CD1c-positive myeloid dendritic cell (primary cell): ENCODE results near the gene PRKCG.

Source experiments
- DNase-seq: peaks from one replicate; pipeline ENCODE4 v3.0.0-alpha.2; 2016; ENCODE audit errors: extremely low spot score

Gene PRKCG

DNA sequence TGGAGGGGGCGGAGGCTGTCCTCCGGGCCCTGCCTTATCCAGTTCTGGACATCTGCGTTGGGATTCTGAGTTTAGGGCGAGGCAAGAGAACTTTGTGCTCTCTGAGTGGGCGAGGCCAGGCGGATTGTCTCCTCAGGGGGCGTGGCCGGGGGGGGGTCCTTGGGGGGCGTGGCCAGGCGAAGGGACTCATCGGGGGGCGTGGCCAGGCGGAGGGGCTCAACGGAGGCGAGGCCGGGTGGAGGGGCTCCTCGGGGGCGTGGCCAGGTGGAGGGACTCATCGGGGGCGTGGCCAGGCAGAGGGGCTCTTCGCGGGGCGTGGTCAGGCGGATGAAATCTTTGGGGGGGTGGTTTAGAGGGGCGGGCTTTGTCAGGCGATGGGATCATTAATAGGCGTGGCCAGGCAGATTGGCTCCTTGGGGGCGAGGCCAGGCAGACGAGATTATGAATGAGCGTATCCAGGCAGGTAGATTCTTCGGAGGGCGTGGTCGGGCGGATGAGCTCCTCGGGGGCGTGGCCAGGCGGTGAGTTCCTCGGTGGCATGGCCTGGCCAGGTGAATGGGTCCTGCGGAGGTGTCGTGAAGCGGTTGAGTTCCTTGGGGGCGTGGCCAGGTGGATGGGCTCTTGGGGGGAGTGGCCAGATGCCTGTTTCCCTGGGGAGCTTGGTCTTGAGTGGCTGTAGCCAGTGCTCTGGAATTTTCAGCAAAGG lies 16.8 kb downstream of the PRKCG start:
- no peak for DNase-seq

DNA sequence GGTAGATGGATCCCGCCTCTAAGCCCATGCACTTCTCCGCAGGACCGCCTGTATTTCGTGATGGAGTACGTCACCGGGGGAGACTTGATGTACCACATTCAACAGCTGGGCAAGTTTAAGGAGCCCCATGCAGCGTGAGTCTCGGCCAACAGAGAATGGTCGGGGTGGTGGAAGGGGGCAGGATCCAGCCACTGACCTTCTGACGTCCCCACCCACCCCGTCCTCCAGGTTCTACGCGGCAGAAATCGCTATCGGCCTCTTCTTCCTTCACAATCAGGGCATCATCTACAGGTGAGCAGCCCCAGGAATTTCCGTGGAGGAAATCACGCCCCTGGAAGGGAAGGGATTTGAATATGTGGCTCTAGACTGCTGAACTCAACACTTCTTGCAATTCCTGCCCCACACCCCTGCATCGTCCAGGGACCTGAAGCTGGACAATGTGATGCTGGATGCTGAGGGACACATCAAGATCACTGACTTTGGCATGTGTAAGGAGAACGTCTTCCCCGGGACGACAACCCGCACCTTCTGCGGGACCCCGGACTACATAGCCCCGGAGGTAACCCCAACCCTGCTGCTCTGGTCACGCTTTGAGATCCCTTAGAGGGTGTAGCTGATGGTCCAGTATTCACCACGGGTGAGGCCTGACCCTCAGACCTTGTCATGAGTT lies 18.3 kb downstream of the PRKCG start:
- no peak for DNase-seq

DNA sequence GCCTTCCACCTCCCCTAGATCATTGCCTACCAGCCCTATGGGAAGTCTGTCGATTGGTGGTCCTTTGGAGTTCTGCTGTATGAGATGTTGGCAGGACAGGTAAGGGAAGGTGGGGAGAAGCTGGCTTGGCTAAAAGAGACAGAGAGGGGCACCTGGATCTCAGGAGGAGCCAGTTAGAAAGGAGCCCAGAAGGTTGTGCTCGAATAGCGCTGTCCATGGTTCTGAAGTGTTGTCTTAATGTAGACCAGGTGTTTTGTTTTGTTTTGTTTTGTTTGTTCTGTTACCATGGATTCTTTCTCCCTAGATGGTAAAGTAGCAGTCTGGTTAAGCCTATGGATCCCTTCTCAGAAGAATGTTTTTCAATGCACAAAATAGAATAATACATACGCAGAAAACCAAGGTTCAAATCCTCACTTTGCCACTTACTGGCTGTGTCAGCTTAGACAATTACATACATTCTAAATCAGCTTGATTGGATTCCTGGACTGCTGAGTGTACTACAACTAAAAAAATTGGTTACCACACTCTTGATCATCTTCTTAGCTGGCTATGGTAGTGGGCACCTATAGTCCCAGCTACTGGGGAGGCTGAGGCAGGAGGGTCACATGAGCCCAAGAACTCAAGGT lies 21.2 kb downstream of the PRKCG start:
- peak; percentile 42 for DNase-seq

DNA sequence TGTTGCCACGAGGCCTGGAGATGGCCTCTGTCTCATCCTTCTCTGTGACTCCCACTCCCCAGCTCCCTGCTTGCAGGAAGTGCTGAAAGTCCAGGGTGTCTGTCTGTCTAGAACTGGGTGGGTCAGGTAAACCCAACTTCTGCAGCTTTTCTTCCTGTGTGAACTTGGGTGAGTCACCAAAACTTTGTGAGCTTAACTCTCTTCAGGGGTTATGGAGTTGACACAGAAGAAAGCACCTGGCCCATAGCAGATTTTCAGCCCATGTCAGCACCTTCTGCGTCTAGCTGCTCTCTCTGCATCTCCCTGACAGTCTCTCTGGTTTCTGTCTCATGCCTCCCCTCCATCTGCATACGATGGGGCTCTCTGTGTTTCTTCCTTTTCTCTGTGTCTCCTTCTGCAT lies 22.9 kb downstream of the PRKCG start:
- DNase-seq, result no peak

DNA sequence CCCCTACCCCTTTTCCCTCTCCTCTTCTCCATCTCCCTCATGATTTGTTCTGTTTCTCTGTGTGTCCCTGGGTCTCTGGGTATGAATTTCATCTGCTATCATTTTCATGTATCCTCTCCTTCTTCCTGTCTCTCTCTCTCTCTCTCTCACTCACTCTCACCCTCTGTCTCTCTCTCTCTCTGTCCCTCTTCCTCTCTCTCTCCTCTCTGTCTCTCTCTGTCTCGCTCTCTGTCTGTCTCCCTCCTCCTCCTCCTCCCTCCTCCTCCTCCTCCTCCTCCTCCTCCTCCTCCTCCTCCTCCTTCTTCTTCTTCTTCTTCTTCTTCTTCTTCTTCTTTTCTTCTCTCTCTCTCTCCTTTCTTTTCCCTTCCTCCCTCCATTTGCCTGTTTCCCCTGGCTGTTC lies 23.8 kb downstream of the PRKCG start:
- no peak for DNase-seq

DNA sequence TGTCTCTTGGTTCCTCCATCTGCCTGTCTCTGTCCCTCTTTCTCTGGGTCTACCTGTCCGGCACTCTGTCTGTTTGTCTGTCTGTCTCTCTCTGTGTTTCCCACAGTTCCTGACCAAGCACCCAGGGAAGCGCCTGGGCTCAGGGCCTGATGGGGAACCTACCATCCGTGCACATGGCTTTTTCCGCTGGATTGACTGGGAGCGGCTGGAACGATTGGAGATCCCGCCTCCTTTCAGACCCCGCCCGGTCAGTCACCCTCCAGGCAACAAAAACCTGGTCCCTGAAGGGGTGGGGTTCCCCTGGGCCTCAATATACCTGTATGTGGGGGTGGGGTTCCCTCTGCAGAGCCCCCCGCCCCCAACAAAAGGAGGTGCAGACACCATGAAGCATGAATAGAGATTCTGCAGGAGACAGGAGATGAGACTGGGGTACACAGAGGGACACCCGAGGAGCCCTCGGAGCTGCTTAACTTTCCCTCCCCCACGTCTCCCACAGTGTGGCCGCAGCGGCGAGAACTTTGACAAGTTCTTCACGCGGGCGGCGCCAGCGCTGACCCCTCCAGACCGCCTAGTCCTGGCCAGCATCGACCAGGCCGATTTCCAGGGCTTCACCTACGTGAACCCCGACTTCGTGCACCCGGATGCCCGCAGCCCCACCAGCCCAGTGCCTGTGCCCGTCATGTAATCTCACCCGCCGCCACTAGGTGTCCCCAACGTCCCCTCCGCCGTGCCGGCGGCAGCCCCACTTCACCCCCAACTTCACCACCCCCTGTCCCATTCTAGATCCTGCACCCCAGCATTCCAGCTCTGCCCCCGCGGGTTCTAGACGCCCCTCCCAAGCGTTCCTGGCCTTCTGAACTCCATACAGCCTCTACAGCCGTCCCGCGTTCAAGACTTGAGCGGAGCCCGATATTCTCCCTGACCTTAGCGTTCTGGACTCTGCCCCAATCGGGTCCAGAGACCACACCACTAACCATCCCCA lies 24.5 kb downstream of the PRKCG start:
- peak; percentile 43 for DNase-seq

DNA sequence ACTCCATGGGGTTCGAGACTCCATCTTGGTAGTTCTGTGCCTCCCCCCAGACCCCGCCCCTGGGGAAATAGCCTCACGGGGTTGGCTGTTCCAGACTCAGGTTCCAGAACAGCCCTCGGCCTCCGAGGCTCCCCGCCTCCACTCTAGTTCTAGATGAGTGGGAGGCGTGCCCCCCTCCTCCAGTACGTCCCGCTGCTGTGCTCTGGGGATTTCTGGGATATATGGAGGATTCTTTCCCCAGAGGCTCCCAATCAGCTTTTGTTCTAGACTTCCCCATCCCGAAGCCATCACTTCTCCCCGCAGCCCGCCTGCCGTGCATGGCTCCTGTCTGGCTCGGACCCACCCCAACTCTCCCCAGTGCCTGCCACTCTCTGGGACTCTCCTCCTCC lies 25.2 kb downstream of the PRKCG start:
- DNase-seq, result no peak

GRCh38 chr19:53907690-53908089 lies 25.7 kb downstream of the PRKCG start:
- DNase-seq, result no peak

- peak; percentile 14 for DNase-seq
Measured at GRCh38 chr19:53908106-53908934, 26.3 kb downstream of the PRKCG start.

DNA sequence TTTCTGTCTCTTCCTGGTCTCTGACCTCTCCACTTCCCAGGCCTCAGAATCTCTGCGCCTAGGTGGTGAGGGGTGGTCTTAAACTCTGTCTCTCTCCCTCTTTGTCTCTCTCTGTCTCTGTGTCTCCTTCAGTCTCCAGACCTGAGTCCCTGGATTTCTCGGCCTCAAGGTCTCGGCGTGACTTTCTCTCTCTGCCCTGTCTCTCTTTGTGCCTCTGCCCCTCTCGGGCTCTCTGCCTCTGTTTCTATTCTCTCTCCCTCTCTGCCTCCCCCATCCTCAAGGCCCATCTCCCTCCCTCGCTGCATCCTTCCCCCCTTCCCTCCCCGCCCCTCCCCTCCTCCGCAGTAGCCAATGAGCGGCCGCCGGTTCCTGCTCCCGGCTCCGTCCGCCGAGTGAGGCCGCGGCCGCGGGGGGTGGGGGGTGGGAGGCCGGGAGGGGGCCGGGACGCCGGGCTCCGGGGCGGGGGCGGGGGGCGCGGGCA lies 27.0 kb downstream of the PRKCG start, which contains the start of gene CACNG7:
Gene CACNG7 (plus strand): TSS at position 344 of the 481 bp plus-strand sequence. CDS start 3,554 bp downstream, outside the sequence.
- no peak for DNase-seq

- DNase-seq, result no peak
Measured at GRCh38 chr19:53909471-53910169, 27.6 kb downstream of the PRKCG start.

DNA sequence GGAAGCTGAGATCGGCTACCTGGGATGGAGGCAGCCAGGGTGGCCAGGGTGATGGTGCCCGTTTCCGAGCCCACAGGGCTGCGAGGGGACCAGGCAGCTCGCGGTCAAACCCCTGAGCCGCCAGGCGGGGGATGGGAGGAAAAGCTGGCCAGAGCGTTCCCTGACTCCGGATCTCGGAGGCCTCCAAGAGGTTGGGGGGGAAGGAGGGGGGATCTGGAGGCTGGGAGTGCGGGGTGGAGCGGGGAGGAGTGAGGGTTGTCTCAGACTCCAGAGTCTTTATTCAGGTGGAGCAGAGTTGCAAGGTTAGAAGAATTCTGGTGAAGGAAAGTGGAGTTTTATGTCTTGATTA lies 28.1 kb downstream of the PRKCG start:
- DNase-seq, result no peak

GRCh38 chr19:53912653-53913052 lies 30.7 kb downstream of the PRKCG start:
- peak; percentile 23 for DNase-seq

DNA sequence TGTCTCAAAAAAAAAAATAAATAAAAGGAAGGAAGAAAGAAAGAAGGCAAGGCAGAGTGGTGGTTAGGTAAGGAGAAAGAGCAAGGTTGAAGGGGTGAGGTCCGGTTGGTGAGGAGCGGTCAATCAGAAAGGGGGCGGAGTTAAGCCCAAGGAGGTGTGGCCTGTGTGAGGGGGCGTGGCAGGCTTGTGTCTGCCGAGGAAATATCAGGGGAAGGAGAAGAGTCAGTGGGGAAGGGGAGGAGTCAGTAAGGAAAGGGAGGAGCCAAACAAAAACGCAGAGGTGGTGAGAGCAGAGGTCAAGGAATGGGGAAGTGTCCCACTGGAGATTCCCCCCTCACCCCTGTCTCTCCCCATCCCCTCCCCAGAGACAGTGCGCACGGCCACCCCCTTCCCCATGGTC lies 33.0 kb downstream of the PRKCG start:
- peak; percentile 17 for DNase-seq

- DNase-seq, result no peak
Measured at GRCh38 chr19:53916004-53916403, 34.0 kb downstream of the PRKCG start.

DNA sequence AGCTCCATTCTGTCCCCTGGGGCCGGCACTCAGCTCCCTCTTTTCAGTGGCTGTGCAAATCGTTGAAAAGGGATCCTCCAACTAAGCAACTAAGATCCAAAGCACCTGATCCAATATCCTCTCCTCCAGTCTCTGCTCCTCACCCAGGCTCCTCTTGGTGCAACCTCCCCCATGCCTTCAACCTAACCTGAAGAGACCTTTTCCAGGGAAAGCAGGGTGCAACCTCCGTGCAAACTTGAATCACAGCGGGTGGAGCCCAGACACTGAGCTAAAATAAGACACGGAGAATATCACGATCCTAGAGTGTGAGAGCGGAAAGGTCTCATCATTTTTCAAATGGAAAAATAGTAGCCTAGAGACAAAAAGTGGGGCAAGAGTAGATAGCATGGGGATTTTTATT lies 35.4 kb downstream of the PRKCG start:
- DNase-seq, result no peak

DNA sequence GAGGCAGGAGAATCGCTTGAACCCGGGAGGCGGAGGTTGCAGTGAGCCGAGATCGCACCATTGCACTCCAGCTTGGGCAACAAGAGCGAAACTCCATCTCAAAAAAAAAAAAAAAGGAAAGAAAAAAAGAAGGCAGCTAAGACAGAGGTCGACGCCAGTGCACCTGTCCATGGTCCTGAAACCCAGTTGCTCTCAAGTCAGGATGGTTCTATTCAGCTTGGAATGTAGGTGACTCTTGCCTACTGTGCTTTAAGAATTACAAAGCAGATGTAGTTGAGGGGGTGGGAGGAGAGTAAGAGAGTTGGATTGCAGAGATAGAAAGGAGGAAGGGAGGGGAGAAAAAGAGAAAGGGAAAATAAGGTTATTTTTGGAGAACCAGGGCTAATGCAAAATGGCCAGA lies 45.7 kb downstream of the PRKCG start:
- DNase-seq, result peak; percentile 50

- DNase-seq, result no peak
Measured at GRCh38 chr19:53936029-53936428, 54.0 kb downstream of the PRKCG start.

DNA sequence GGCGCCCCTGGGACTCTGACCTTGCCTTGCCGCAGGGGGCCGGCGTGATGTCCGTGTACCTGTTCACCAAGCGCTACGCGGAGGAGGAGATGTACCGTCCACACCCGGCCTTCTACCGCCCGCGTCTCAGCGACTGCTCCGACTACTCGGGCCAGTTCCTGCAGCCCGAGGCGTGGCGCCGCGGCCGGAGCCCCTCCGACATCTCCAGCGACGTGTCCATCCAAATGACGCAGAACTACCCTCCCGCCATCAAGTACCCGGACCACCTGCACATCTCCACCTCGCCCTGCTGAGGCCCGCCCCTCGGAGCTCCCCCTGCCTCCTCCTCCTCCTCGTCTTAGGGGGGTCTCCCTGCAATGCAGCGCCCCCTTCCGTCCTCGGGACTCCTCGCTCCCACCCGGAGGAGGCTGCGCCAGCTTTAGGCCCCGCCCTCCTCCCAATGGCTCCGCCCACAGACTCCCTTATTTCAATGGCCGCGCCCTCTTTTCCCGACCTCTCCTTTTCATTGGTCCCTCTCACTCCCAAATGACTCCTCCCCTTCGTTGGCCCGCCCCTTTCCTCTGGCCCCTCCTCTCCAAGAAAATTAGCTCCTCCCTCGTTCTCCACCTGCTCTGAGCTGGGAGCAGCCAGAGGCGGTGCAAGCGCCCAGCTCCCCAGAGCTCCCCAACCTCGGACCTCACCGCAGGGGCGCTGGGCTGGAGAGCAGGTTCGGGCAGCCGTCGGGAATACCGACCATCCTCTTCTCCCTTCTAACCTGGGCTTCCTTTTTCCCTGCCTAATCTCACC lies 60.2 kb downstream of the PRKCG start:
- DNase-seq, result no peak
